Dedifferentiated amniotic fluid mesenchymal stem cell (primary cell): ENCODE measurements around the gene TET2.

Experiments
- DNase-seq: peaks from one replicate; pipeline ENCODE4 v3.0.0-alpha.2; 2016; ENCODE audit errors: extremely low spot score

Gene TET2

GRCh38 chr4:105140684-105141490, 5.8 kb upstream of the TET2 start:
- DNase-seq: no peak

- no peak for DNase-seq
Measured at GRCh38 chr4:105145156-105145902, 1.3 kb upstream of the TET2 start.

GRCh38 chr4:105145903-105146275, 787 bp upstream of the TET2 start:
- DNase-seq: no peak

GRCh38 chr4:105147016-105147552, 408 bp downstream of the TET2 start:
- no peak for DNase-seq

- peak; percentile 30 for DNase-seq
Measured at GRCh38 chr4:105147553-105148161, 981 bp downstream of the TET2 start.

- DNase-seq: no peak
Measured at GRCh38 chr4:105148356-105148755, 1.7 kb downstream of the TET2 start.

- DNase-seq: no peak
Measured at GRCh38 chr4:105148776-105149175, 2.1 kb downstream of the TET2 start.

- DNase-seq: no peak
Measured at GRCh38 chr4:105149771-105150170, 3.1 kb downstream of the TET2 start.

- DNase-seq: no peak
Measured at GRCh38 chr4:105150503-105150902, 3.8 kb downstream of the TET2 start.

GRCh38 chr4:105153749-105154148, 7.1 kb downstream of the TET2 start:
- DNase-seq: no peak

- DNase-seq: no peak
Measured at GRCh38 chr4:105154576-105154975, 7.9 kb downstream of the TET2 start.

GRCh38 chr4:105155426-105155825, 8.8 kb downstream of the TET2 start:
- DNase-seq: no peak

GRCh38 chr4:105158837-105159236, 12.2 kb downstream of the TET2 start:
- no peak for DNase-seq

- no peak for DNase-seq
Measured at GRCh38 chr4:105162123-105162796, 15.6 kb downstream of the TET2 start.

GRCh38 chr4:105164548-105164947, 17.9 kb downstream of the TET2 start:
- DNase-seq: no peak

- no peak for DNase-seq
Measured at GRCh38 chr4:105166066-105166465, 19.4 kb downstream of the TET2 start.

- DNase-seq: no peak
Measured at GRCh38 chr4:105170711-105171110, 24.0 kb downstream of the TET2 start.

GRCh38 chr4:105171912-105172311, 25.2 kb downstream of the TET2 start:
- DNase-seq: no peak

GRCh38 chr4:105174098-105174497, 27.4 kb downstream of the TET2 start:
- no peak for DNase-seq

GRCh38 chr4:105179539-105180401, 33.1 kb downstream of the TET2 start:
- DNase-seq: no peak

- no peak for DNase-seq
Measured at GRCh38 chr4:105181259-105181658, 34.6 kb downstream of the TET2 start.
